HT1080 (cell line): ENCODE results near the gene COL25A1. TPM values are rescaled to one million over a fixed set of nuclear protein-coding genes. Genes with fewer than 3 reads are reported as not detected.
"Not testable (repeated sequence)": the region's sequence is repeated elsewhere in the genome, so short reads cannot be mapped to it uniquely, and the experiment has no call there.

ENCODE experiments used
- DNase-seq: peaks from one replicate; pipeline ENCODE4 v3.0.0-alpha.2; 2015; ENCODE audit warnings: low read depth
- total RNA-seq: library from RNA; depleted of rRNA; stranded (reverse); fragments of >200 nt; shearing (Covaris generic); gene quantifications from 2 replicates; pipeline ENCODE4 v1.2.3, GENCODE V29; 2014

The COL25A1 gene
- total RNA-seq, 1 experiment from 2014 or later: 0.06 TPM

DNA sequence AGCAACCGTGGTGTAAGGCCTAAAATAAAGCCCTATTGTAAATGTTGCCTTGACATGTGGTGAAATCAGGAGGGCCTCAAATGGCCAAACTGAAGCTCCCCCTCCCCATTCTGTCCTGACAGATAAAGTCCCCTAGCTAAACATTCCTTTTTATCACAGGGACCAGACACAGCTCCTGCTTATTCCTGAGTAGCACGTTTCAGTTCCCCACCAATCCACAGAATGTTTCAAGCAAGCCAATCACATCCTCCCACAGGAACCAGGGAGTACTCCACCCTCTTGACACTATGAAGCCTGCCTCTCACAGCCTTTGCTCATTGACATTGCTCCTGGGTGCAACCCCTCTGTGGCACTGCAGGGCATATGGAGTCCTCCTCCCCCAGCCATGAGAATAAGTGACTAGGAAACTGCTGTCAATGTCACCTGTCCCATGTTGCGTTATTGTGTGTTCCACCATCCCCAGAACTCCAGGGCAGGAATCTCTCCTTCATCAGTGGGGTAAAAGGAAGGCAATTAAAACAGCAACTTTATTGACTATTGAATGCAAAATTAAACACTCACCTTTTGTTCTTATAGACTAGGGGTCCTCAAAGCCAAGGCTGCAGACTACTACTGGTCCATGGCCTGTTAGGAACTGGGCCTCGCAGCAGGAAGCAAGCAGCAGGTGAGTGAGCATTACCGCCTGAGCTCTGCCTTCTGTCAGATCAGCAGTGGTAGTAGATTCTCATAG, 128.1 kb downstream of the COL25A1 start:
- no peak for DNase-seq

DNA sequence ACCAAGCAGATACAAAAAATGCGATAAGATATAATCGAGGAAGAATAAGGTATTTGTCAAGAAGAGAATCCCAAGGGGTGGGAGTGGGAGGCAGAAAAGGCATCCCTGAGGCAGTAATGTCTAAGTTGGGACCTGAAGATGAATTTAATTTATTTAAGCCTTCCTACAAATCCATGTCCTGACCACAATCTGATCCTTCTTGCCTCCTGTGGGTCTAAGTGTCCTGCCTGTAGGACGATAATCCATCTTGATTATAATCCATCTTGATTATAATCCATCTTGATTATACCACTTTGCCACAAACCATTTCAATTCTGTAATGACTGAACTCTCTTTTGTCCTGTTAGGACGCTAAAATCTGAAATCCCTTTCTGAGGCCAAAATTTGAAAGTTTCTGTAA, 130.2 kb downstream of the COL25A1 start:
- no peak for DNase-seq

DNA sequence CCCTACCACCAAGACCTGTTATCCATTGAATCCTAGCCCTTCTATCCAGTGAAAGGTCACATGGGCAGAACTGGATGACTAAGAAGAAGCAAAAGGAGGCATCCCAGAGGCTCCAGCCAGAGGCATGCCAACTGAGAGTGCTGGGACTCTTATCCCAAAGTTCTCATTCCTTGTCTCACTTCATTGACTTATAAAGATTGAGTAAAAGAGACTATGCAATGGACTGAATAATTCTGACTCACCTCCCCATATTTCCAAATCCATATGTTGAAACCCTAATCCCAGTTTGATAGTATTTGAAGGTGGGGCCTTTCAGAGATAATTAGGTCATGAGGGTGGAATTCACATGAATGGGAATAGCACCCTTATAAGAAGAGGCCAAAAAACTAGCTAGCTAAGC, 131.4 kb downstream of the COL25A1 start:
- DNase-seq: no peak

DNA sequence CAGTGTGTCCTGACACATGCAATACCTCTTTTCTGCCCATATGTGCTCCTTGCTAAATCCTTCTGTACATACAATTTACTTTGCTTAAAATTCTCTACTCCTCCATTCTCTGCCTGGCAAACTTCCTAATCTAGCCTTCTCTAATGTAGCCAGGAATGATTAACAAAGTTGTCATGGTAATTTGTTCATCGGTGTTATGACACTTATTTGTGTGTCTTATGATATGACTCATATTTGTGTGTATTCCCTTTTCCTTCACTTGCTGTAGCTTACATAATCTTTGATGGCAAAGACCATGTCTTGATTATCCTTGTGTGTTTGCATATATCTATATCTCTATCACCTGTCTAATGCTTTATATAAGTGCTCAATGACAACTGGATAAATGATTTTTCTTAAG, 133.3 kb downstream of the COL25A1 start:
- peak; percentile 12 for DNase-seq

DNA sequence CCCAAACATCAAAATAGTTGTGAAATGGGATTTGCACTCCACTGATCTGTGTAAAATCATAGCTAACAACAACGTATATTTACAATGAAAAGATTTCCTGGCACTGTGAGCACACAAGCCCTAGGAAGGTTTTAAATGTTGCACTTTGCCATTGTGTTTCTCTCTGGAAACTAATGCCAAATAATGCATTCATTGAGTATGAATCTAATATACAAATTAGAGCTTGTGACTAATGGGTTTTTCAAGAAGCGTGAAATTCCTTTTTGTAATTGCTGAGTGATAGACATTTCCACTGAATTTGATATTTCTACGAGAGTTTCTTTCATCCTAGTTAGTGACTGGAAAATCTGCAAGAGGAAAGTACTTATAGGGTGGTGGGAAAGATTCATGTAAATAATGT, 135.9 kb downstream of the COL25A1 start:
- DNase-seq: no peak

DNA sequence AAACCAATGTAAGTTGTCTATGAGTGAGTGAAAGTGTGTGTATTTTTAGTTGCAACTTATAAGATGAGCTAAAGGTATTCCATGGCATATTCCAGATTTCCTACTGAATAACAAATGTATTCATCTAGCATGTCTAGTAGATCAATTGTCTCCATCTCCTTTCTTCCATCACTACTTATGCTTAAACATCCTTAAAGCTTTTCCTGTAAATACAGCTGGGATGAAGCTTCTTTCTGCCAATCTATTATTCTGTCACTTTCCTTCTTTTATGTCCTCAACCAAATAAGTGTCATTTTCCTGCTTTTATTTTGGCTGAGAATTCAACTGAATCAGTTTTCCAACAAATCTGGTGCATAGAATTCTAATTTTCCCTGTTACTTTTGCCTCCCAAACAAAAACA, 136.3 kb downstream of the COL25A1 start:
- DNase-seq: no peak

DNA sequence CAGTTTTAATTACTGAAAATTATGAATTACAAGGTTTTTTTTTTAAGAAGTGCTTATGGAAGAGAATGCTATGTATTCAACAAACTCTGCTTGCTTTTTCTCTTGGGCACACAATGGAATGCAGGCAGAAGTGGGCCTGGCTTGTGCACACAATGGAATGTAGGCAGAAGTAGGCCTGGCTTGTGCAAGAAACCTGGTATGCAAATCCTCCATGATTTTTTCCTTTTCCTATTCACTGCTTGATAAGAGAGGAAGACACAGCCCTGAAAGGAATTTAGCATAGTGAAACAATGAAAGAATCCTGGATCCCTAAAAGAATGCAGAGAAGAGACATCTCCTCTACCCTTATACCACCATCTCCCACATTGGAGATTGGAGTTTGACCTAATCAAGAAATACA, 138.4 kb downstream of the COL25A1 start:
- no peak for DNase-seq

DNA sequence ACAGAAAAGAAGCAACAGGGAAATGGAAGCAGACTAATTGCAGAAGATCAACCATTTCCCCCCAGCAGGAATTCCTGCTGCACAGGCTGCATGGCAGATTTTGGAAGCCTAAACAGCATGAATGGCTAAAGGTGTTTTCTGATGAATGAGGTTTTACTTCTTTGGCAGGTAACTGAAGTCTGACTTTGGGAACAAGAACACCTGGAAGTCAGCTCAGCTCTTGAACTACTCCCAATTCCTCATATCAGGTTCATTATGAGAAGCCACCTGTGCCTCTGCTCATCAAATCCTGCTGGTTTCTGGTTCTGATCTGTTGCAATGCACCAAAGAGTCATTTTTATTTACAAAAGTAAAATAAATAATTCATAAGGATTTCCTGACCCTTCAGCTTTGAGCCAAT, 139.0 kb downstream of the COL25A1 start:
- no peak for DNase-seq

DNA sequence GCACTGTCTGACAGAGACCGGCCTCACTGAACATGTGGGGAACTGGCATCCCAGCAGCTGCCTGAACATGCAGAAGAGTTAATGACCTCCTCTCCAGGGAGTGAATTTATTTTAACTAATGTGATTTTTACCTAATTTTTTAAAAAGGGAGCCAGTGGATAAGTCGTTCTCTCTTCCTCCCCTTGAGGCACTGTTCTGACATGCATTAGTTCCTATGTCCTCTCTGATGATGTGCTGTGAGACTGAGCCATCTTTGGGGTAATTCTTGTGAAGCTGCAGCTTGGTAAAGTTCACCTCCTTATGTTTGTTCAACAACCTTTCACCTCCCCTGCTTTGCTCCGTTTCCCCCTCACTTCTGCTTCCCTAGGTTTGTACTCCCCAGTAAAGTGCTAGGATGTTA, 139.7 kb downstream of the COL25A1 start:
- DNase-seq: no peak

DNA sequence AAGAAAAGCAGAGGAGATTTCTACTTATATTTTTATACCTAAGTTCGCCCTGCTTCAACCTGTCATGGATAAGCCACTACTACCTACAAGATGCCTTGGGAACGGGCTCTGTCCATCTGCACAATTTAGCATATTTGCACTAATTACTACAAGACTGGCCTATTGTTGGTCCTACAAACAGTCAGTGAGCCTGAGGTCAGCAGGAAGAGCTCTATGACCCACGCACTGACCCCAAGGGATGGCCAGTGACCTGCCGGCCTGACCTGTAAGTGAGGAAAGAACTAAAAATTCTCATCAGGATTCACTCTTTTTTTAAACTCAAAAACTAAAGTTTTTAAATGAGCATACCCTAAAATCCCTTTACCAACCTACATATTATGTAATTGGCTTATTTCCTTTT, 142.0 kb downstream of the COL25A1 start:
- DNase-seq: no peak

DNA sequence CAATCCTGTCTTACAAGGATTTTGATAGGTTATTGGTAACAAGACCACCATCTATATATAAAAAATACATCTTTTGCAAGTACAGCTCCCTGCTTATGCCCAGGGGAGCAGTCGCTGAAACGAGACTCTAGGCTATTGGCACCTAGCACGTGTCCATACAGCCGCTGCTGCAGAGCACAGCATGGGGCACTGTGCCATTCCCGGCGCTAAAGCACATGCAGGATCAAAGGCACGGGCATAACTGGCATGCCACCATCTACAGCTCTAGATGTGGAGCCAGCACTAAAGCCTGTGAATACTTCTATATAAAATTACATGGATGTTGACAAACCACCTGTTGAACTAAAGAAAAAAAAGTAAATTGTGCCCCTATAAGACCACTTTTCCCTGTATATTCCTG, 144.8 kb downstream of the COL25A1 start:
- DNase-seq: no peak

DNA sequence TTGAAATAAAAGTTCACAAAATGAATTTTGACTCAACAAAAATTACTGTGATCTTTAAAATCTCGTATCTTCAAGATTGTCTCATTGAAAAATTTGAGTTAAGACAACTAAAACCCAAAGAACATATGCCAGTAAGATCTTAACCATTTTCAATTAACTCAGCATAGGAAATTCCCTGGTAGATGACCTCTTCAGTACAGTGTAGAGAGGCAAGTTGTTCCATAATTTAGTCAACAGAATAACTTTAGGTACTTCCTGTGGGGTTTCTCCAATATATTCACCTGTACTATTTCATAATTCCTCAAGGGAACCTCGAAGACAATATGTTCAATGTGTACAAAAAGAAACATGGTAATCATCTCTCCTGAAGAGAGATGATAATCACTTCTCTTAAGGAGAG, 145.3 kb downstream of the COL25A1 start:
- no peak for DNase-seq

DNA sequence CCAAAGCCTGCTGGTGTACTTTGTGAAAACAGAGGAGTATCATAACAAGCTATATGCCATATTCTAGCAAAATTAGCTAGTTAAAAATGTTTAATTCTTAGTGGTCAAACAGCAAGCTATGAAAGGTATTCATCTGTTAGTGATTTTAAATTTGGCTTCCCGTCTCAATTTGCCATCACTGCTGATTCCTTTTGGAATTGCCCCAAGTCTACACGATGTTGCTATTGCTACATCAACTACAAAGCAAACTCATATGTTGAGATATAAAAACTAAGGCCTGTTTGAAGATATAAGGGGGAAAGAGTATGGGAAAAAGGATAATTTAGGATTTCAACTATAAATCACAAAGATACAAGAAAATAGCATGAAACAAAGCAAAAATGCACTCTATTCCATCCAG, 146.1 kb downstream of the COL25A1 start:
- no peak for DNase-seq

DNA sequence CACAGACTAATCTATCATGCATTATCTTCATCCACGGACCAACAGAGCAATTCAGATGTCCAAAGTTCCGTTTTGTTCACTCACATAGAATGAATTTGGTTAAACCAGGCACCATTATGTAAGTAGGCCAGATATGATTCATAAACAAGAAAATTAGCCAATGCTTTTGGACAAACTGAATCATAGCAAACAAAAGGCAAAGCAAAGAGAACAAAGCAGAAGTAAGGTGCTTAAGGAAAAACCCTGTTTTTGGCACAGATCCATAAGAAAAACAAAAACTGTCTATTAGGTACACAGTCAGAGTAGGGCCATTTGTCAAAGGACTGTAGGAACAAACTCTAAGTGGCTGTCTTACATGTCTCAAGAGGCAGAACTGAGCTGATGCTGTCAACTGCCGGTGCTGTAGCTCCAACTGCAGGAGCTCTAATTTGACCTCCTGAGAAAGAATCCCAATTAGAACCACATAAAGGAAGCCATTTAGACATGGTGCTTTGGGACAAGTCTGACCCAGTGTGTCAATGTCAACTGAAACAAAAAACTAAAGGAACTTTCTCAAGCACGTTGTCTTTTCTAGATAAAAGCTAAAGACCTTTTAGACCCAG, 146.7 kb downstream of the COL25A1 start:
- DNase-seq: no peak

DNA sequence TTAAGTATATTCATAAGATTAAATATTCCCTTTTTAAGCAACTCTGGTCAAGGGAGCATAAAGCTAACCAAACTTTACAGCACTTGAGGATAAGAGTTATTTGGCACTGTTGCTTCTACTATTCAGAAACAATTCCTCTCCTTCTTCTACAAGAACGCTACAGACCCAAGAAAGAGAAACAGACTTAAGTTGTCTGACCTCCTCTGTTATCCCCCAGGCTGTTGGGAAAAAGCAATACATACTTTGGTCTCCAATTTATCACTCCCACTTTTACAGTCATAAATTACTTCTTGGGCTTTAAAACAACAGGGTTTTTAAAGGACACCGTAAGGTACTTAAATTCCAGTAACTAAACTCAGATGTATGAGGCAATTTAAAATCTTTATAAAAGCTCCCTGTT, 147.4 kb downstream of the COL25A1 start:
- DNase-seq: no peak

DNA sequence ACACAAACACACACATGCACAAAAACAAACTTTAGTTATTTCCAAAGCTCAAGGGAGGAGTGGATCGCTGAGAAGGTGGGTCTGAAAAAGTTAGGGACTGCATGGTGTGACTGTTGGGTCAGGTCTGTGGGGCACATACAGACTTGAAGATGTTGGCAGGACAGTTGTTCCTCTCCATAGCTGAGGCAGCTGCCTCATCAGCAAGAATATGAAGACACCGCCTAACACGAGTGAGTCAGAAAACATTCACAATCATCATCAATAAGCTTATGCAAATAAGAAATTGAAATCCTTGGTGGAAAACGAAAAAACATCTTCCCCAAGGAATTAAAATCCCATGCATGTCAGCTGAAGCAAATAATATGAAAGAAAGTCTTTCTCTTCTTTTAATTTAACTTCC, 148.0 kb downstream of the COL25A1 start:
- no peak for DNase-seq

DNA sequence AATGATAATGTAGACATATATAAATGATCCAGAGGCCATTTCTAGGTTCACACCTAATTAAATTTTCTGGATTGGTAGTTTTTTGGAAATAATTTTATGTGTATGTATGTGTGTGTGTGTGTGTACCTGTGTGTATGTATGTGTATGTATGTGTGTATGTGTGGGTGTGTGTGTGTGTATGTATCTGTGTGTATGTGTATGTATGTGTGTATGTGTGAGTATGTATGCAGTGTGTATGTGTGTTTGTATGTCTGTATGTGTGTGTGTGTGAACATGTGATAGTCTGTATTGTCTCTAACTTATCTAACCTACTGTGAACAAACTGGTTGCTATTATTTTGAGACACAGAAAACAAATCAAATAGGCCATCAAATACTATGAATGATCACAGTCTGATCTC, 152.6 kb downstream of the COL25A1 start:
- no peak for DNase-seq

DNA sequence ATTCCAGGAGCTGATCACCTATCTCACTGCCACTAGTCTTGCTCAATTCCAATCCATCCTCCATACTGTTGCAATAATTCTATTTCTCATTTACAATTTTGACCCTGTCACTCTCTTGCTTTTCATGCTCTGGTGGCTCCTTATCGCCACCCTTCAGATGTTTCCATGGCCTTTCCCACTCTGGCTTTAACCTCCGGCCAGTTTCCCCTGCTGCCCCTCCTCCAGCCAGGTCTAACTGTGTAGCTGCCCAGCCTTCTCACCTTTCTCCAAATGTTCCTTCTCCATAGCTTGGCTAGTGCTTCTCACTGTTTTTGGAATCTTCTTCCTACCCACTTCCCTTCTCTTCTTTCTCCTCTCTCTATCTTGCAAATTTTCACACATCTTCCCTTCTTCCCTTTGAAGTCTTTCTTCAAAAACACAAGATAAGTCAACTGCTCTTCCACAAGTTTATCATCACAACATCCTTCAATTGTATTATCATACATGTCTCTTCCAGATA, 153.8 kb downstream of the COL25A1 start:
- no peak for DNase-seq

DNA sequence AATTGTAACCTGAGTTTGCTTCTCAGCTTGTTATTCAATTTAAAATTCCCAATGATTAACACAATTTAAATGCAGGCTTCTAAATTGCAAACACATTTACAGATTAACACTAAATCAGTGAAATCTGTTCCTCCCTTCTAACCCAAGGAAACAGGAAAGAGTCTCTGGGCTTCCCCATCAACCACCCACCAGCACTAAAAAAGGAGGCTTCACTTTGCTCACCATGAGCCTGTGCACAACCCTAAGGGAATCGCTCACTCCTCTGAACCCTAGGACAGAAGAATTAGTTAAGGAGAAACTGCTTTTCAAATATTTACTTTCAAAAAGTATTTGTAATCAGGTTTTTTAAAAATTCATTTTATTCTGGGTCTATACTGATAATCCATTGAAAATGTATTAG, 155.3 kb downstream of the COL25A1 start:
- DNase-seq: no peak

DNA sequence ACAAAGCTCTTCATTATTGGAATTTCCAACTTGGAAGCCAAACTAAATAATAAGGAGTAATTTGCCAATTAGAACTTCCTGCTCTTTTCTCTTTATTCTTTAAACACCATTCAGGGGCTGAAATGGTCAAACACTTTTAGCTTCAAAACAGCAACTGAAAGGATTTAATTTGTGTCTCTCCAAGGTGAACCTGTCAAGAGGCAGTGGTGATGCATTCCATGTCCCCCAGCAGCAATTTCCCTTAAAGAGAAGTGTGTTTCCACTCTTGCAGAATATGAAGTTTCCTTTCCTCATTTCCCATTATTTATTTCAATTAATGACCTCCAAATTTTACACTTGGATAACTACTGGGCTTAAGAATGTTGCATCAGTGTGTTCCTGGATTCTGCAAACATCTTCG, 156.0 kb downstream of the COL25A1 start:
- DNase-seq: no peak

DNA sequence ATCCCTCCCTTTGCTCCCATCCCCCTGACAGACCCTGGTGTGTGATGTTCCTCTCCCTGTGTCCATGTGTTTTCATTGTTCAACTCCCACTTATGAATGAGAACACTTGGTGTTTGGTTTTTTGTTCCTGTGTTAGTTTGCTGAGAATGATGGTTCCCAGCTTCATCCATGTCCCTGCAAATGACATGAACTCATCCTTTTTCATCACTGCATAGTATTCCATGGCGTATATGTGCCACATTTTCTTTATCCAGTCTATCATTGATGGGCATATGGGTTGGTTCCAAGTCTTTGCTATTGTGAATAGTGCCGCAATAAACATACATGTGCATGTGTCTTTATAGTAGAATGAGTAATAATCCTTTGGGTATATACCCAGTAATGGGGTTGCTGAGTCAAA, 164.3 kb downstream of the COL25A1 start:
- DNase-seq: not testable (repeated sequence)

DNA sequence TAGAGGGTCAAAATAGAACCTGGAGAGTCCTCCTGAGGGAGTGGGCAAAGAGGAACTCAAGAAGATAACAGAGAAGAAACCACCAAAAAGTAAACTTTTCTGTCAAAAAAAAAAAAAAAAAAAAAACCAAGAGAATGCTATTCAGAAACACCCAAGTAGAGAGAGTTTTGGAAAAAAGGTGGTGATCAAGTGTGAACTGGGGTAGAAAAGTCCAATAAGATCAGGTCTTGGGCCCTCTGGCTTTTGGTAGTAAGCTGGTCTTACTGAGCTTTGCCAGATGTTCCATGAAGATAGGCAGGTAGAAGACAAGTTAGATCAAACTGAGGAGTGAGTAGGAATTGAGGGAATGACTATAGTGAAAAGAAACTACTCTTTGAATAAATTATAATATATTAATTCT, 167.5 kb downstream of the COL25A1 start:
- no peak for DNase-seq

DNA sequence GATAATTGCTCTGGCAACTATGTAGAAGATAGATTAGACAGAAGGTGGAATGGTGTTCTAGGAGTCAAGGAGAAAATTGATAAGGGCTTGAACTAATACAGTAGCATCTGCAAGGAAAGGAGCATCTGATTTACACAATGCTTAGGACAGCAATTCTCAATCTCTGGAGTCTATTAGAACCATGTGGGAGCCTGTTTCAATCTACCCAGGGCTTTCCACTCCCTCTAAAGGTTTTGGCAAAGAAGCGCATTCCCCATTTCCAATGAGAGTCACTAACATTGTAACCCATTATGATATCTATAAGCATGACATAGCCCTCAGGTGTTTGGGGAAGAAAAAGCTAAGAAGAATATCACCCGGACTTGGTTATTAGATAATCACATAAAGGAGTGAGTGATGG, 168.2 kb downstream of the COL25A1 start:
- DNase-seq: no peak
